HL-60 (cell line): ENCODE results near the gene AQP1.

Experiments
- DNase-seq, 2 experiments: peaks; one replicate each; pipeline ENCODE4 v3.0.0-alpha.2; 2010 to 2020; ENCODE audit warnings: low read depth in 1 of 2, low spot score in 1 of 2
- H3K27ac ChIP-seq: fragments of 250-450 bp; sonication (Bioruptor Pico); replicated peaks from 2 replicates; pipeline ENCODE4 v1.5.1; 2020; ENCODE audit warnings: mild to moderate bottlenecking, moderate library complexity
- H3K27me3 ChIP-seq: fragments of 250-450 bp; sonication (Bioruptor Pico); 2 replicates; pipeline ENCODE4 v1.5.1; 2021; ENCODE audit warnings: mild to moderate bottlenecking, moderate library complexity; ENCODE audit not compliant: insufficient read depth, poor library complexity, severe bottlenecking
- H3K4me3 ChIP-seq: replicated peaks from 2 replicates; pipeline ENCODE4 v1.5.1; 2011; ENCODE audit warnings: mild to moderate bottlenecking, control low read depth, low read length; ENCODE audit not compliant: insufficient read depth
- CTCF ChIP-seq: IDR thresholded peaks from one replicate; pipeline ENCODE4 v1.5.1; 2011; ENCODE audit warnings: low read length, control low read depth, inconsistent platforms; ENCODE audit not compliant: insufficient read depth
- GABPA ChIP-seq: IDR thresholded peaks from 2 replicates; pipeline ENCODE4 v1.6.1; 2012; ENCODE audit warnings: low read depth
- POLR2AphosphoS5 ChIP-seq: IDR thresholded peaks from 2 replicates; pipeline ENCODE4 v1.6.1; 2012; ENCODE audit warnings: low read depth
- REST ChIP-seq: IDR thresholded peaks from 2 replicates; pipeline ENCODE4 v1.6.1; 2012; ENCODE audit warnings: low read depth; ENCODE audit not compliant: insufficient replicate concordance
- SPI1 ChIP-seq: IDR thresholded peaks from 2 replicates; pipeline ENCODE4 v1.6.1; 2012; ENCODE audit warnings: low read depth, mild to moderate bottlenecking, borderline replicate concordance

AQP1 gene

GRCh38 chr7:30888747-30889146 is 22.9 kb upstream of the AQP1 start:
- no peak for DNase-seq
- Histone ChIP-seq H3K4me3 (no peak overlapping the region), H3K27ac (no peak overlapping the region)

GRCh38 chr7:30890226-30890625 is 21.4 kb upstream of the AQP1 start:
- no peak overlapping the region for H3K4me3 ChIP-seq
- H3K27me3 ChIP-seq: peaks cover 2% of the 10 kb centered on the region
- no peak overlapping the region for H3K27ac ChIP-seq
- TF ChIP-seq CTCF (no peak), GABPA (no peak), POLR2AphosphoS5 (no peak), SPI1 (no peak), REST (no peak)
- DNase-seq: no peak

More at GRCh38 chr7:30888747-30889146, 22.9 kb upstream of the AQP1 start:
- peaks cover 2% of the 10 kb centered on the region for H3K27me3 ChIP-seq
- TF ChIP-seq REST: no peak
- TF ChIP-seq GABPA: no peak
- TF ChIP-seq CTCF: no peak
- TF ChIP-seq SPI1: no peak
- no peak for TF ChIP-seq POLR2AphosphoS5

- no peak for DNase-seq
- H3K27me3 ChIP-seq: peaks cover 2% of the 10 kb centered on the region
- H3K27ac ChIP-seq: no peak overlapping the region
- TF ChIP-seq CTCF (no peak), GABPA (no peak), SPI1 (no peak), REST (no peak), POLR2AphosphoS5 (no peak)
- H3K4me3 ChIP-seq: no peak overlapping the region
Observed at GRCh38 chr7:30893357-30893756, 18.3 kb upstream of the AQP1 start.
